GM12878 (cell line): ENCODE measurements around the gene AGBL1. TPM values are rescaled to one million over a fixed set of nuclear protein-coding genes. Genes with fewer than 3 reads are reported as not detected.

Experiments used
- ATAC-seq: fragments of 200-7000 bp; cut with Tn5 transposase; 3 replicates; pipeline ENCODE4 v1.9.1; 2020; ENCODE audit warnings: mild to moderate bottlenecking, moderate library complexity
- BruUV-seq: library from RNA; stranded (reverse); fragments of 400-500 nt; replicated peaks from 2 replicates; lab custom pipeline; 2021; lab: Mats Ljungman, UMichigan
- CTCF ChIA-PET: fragments of 300-600 bp; sonication (Branson Sonifier 250); formaldehyde crosslinking; extraction: SDS; loops from one replicate; lab custom pipeline; 2021; ENCODE audit warnings: inconsistent platforms; lab: Yijun Ruan, JAX
- POLR2A ChIA-PET: fragments of 350-600 bp; formaldehyde crosslinking; extraction: SDS; loops from one replicate; lab custom pipeline; 2021; ENCODE audit warnings: inconsistent platforms; lab: Charles Lee
- RAD21 ChIA-PET: fragments of 300-600 bp; sonication (Branson Sonifier 250); formaldehyde crosslinking; loops from one replicate; lab custom pipeline; 2023; ENCODE audit warnings: antibody characterized with exemption; ENCODE audit not compliant: unreplicated experiment; lab: Charles Lee
- SMC1A ChIA-PET: fragments of 300-600 bp; sonication (Branson Sonifier 250); formaldehyde crosslinking; loops from one replicate; lab custom pipeline; 2023; ENCODE audit not compliant: unreplicated experiment, uncharacterized antibody; lab: Charles Lee
- DNase-seq: peaks from one replicate; pipeline ENCODE4 v3.0.0-alpha.2; 2011; ENCODE audit warnings: low read depth, low spot score
- FAIRE-seq: peaks from 3 replicates; lab custom pipeline; 2011; peaks lifted over from hg19 to GRCh38; lab: Jason Lieb, UNC
- H2AFZ ChIP-seq: 2 replicates; pipeline ENCODE4 v1.6.0; 2011; ENCODE audit warnings: low read depth, low read length, control low read depth; ENCODE audit not compliant: control insufficient read depth
- H3K27ac ChIP-seq: 2 replicates; pipeline ENCODE4 v1.5.1; 2011; ENCODE audit warnings: control low read depth; ENCODE audit not compliant: control insufficient read depth, insufficient read depth
- H3K27me3 ChIP-seq, 2 experiments: replicated peaks in 1 of 2; 2 replicates each; pipeline versions ENCODE4 v1.6.0 to v1.6.1; 2011; ENCODE audit warnings: low read length in 1 of 2; ENCODE audit not compliant: control insufficient read depth in 2 of 2, insufficient read depth in 2 of 2
- H3K36me3 ChIP-seq, 2 experiments: 2 replicates each; pipeline ENCODE4 v1.5.1; 2011; ENCODE audit warnings: low read length in 1 of 2; ENCODE audit not compliant: control insufficient read depth in 2 of 2, insufficient read depth in 2 of 2
- H3K4me1 ChIP-seq: 2 replicates; pipeline ENCODE4 v1.6.1; 2011; ENCODE audit warnings: mild to moderate bottlenecking, low read length, moderate library complexity, mixed read lengths; ENCODE audit not compliant: control insufficient read depth, insufficient read depth
- H3K4me2 ChIP-seq: 2 replicates; pipeline ENCODE4 v1.6.0; 2011; ENCODE audit warnings: control low read depth; ENCODE audit not compliant: control insufficient read depth, insufficient read depth
- H3K4me3 ChIP-seq: fragments of 200-600 bp; sonication (generic); 2 replicates; pipeline ENCODE4 v1.5.1; 2016
- H3K79me2 ChIP-seq: 2 replicates; pipeline ENCODE4 v1.6.0; 2011; ENCODE audit warnings: low read length; ENCODE audit not compliant: control insufficient read depth, insufficient read depth
- H3K9ac ChIP-seq: 2 replicates; pipeline ENCODE4 v1.8.0; 2011; ENCODE audit warnings: low read length, control low read depth, mixed read lengths; ENCODE audit not compliant: control insufficient read depth, insufficient read depth
- H3K9me3 ChIP-seq: replicated peaks from 3 replicates; pipeline ENCODE4 v1.5.1; 2011; ENCODE audit warnings: mild to moderate bottlenecking, low read length; ENCODE audit not compliant: control insufficient read depth, insufficient read depth
- H4K20me1 ChIP-seq: 2 replicates; pipeline ENCODE4 v1.6.0; 2011; ENCODE audit not compliant: control insufficient read depth, insufficient read depth
- BRCA1 ChIP-seq: IDR thresholded peaks from 2 replicates; pipeline ENCODE4 v1.6.1; 2011; ENCODE audit warnings: low read depth, low read length, improper control_type of control experiment
- CHD4 ChIP-seq: fragments of 200-600 bp; sonication (generic); IDR thresholded peaks from 2 replicates; pipeline ENCODE4 v1.6.1; 2016; ENCODE audit warnings: mild to moderate bottlenecking
- DPF2 ChIP-seq: fragments of 450-650 bp; IDR thresholded peaks from 2 replicates; pipeline ENCODE4 v1.6.1; 2017; ENCODE audit warnings: mild to moderate bottlenecking
- HDAC2 ChIP-seq: fragments of 200-600 bp; sonication (generic); IDR thresholded peaks from 2 replicates; pipeline ENCODE4 v1.6.1; 2017
- MAX ChIP-seq: IDR thresholded peaks from 2 replicates; pipeline ENCODE4 v1.6.1; 2012; ENCODE audit warnings: low read depth, low read length, improper control_type of control experiment
- MYC ChIP-seq: IDR thresholded peaks from 2 replicates; pipeline ENCODE4 v1.6.1; 2011; ENCODE audit warnings: mild to moderate bottlenecking, low read length, moderate library complexity, inconsistent platforms; ENCODE audit not compliant: insufficient read depth, insufficient replicate concordance, insufficient read length, severe bottlenecking
- NKRF ChIP-seq: fragments of 450-650 bp; conservative IDR thresholded peaks from 2 replicates; pipeline ENCODE4 v1.6.1; 2017; ENCODE audit warnings: mild to moderate bottlenecking, moderate library complexity
- POLR2AphosphoS5 ChIP-seq: IDR thresholded peaks from 2 replicates; pipeline ENCODE4 v1.6.1; 2011; ENCODE audit warnings: mild to moderate bottlenecking, low read length, inconsistent platforms
- YY1 ChIP-seq: IDR thresholded peaks from 2 replicates; pipeline ENCODE4 v1.6.1; 2011; ENCODE audit warnings: low read depth, mild to moderate bottlenecking, low read length
- ZBTB40 ChIP-seq: fragments of 450-650 bp; IDR thresholded peaks from 2 replicates; pipeline ENCODE4 v1.6.1; 2016; ENCODE audit warnings: mild to moderate bottlenecking, moderate library complexity, borderline replicate concordance
- WGBS: methylation state at CpG from one replicate; pipeline ENCODE4 v1.1.6; 2016; ENCODE audit warnings: low lambda C conversion rate; ENCODE audit not compliant: insufficient replicate concordance, insufficient coverage; ENCODE audit errors: missing lambda C conversion rate; 5-methylcytosine and 5-hydroxymethylcytosine counted together
- in situ Hi-C: fragments of 300-500 bp; cut with MboI; formaldehyde crosslinking; loops from 9 replicates; pipeline ENCODE4 v1.14.3; 2018; ENCODE audit warnings: mixed read lengths
- intact Hi-C: fragments of 100-400 bp; cut with micrococcal nuclease; formaldehyde crosslinking; loops from one replicate; pipeline ENCODE4 v1.14.2; 2022; ENCODE audit not compliant: unreplicated experiment
- polyA plus RNA-seq, 11 experiments: library from polyadenylated mRNA; depleted of rRNA in 4 of 11; unstranded in 6 of 11; stranded (reverse) in 5 of 11; fragments of >200 nt; fragmentation: Nextera tagmentation in 4 of 11; fragmentation: Illumina TruSeq in 1 of 11; extraction: Ambion mirVana in 4 of 11; extraction: Trizol in 1 of 11; gene quantifications; 1 replicate in 1 of 11; 2 replicates in 10 of 11; pipeline versions ENCODE4 v1.2.1 to v1.2.3, GENCODE V29; 2011 to 2016; ENCODE audit warnings: inconsistent platforms in 2 of 11, missing spikeins in 2 of 11, low read depth in 1 of 11
- total RNA-seq, 4 experiments: library from RNA; depleted of rRNA in 3 of 4; stranded (reverse); fragments of >200 nt in 3 of 4; fragmentation: Illumina TruSeq in 1 of 4; extraction: Trizol in 1 of 4; gene quantifications; 2 replicates each; pipeline versions ENCODE4 v1.2.1 to v1.2.3, GENCODE V29; 2013 to 2021

The AGBL1 gene
- total and polyA plus RNA-seq, 10 of the 15 experiments (the other 5 are each of a cell fraction or from before 2014, with no cell fraction given) = not detected

GRCh38 chr15:86700864-86701610, 621.4 kb downstream of the AGBL1 start:
- H3K4me1 ChIP-seq = no peaks in the 10 kb centered on the region
- no TSS peak for BruUV-seq
- H3K27ac ChIP-seq = no peak overlapping the region
- ChIA-PET RAD21 (no interaction called here), CTCF (no interaction called here), SMC1A (no interaction called here), POLR2A (no interaction called here)
- H3K36me3 ChIP-seq = no peaks in the 10 kb centered on the region
- H2AFZ ChIP-seq = no peak overlapping the region
- no peaks in the 10 kb centered on the region for H3K27me3 ChIP-seq
- no peak overlapping the region for H3K9ac ChIP-seq
- no peaks in the 10 kb centered on the region for H4K20me1 ChIP-seq
- DNase-seq (no peak), FAIRE-seq (no peak), ATAC-seq (no peak)
- TF ChIP-seq NKRF = no peak
- TF ChIP-seq CHD4 = no peak
- no peak for TF ChIP-seq YY1
- no peak for TF ChIP-seq ZBTB40
- TF ChIP-seq BRCA1 = no peak
- no peak for TF ChIP-seq DPF2
- TF ChIP-seq MAX = no peak
- TF ChIP-seq HDAC2 = no peak
- TF ChIP-seq POLR2AphosphoS5 = no peak
- TF ChIP-seq MYC = no peak
- in situ Hi-C loops = no loop called here
- H3K9me3 ChIP-seq = no peaks in the 10 kb centered on the region
- no peaks in the 10 kb centered on the region for H3K79me2 ChIP-seq
- WGBS = 9% methylated on average over 3 of the region's 3 CpGs
- intact Hi-C loops = no loop called here
- no peak overlapping the region for H3K4me3 ChIP-seq
- H3K4me2 ChIP-seq = no peak overlapping the region
